NCI-H187 treated with DMSO at 0.1 percent for 48 hours (cell line): ENCODE results near the gene FCHO2.

Experiments
- DNase-seq: peaks from one replicate; lab custom pipeline; 2025; lab: John Stamatoyannopoulos, UW

The FCHO2 gene

DNA sequence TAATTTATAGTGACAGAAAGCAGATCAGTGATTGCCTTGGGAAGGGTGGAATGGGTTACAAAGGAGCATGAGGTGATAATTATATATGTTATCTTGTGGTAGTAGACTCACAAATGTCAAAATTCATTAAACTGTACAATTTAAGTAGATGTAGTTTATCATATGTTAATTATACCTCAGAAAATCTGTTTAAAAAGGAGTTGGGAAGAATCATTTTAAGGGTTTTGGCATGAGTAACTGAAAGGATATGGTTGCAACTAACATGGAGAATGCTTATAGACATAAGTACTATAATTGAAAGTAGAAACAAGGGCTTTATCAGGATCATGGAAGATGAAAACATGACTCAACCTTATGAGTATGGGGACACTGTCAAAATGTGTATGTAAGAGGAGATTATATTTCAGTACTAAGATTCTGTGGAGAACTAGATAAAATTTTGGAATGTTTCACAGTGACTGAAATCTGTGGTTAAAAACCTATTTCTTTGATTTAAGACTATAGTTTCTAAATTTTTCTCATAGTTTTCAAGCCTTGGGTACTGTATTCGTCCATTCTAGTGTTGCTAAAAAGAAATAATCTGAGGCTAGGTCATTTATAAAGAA is 73.3 kb downstream of the FCHO2 start:
- no peak for DNase-seq

DNA sequence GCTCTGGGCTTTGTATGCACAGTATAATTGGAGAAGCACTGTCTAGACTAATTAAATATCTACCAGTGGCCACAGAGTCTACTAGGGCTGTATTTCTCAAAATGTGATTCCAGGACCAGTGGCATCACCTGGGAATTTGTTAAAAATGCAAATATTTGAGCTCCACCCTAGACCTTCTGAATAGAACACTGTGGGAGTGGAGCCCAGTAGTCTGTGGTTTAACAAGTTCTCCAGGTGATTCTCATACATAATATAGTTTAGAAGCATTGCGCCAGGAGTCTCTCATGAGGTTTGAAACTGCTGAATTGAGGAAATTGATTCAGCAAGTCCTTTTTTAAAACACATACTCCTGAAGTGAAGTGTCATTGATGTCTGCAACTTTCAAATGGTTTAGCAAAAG is 74.7 kb downstream of the FCHO2 start:
- no peak for DNase-seq

DNA sequence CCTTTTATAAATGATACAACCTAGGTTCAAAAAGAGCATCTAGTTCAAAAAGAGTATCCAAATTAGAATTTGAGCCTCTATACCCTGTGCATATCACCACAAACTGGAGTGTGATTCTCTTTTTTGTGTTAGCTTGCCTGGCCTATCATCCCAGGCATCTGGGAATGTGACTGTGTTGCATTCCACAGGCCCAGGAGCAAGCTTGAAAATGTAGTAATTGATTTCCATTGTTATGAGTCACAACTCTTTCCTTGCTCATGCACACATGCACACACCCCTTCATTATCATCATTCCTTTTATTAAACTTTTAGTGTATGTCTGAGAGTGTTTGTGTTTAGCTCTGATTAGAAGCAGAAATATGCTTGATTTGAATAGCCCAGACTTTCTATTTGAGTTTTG is 75.2 kb downstream of the FCHO2 start:
- no peak for DNase-seq

DNA sequence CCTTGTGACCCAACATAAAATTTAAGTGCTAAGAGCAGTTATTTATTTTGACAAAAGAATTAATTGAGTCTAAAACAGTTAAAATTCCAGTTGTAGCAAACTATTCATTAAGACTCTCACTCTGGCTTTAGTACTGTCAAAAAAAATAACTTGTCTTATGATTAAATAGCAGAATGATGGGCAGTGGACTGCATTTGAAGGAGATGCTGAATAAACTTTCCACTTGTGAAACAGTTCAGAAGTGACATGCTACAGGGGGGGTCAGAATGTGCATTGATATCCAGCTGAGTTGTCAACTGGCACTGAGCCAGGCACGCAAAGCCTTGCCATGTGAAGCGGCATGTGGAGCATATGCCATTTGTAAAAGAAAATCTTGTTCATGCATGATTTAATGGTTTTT is 76.0 kb downstream of the FCHO2 start:
- DNase-seq = no peak

DNA sequence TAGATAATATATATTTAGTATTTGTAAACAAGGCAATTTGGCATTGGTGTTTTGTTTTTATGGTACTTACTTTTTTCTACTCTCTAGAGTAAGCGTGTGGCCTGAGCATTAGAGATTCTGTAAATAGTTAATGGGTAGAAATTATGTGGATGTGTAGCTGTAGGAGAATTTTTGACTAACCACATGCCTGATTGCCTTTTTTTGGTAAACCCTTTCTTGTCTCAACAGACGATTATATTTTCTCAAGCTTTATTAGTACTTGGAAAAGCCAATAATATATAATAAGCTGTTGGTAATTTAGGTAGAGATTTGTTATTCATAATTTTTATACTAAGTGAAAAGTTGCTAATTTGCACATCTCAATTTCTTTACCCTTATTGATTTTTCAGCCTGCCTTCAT is 76.8 kb downstream of the FCHO2 start:
- no peak for DNase-seq

DNA sequence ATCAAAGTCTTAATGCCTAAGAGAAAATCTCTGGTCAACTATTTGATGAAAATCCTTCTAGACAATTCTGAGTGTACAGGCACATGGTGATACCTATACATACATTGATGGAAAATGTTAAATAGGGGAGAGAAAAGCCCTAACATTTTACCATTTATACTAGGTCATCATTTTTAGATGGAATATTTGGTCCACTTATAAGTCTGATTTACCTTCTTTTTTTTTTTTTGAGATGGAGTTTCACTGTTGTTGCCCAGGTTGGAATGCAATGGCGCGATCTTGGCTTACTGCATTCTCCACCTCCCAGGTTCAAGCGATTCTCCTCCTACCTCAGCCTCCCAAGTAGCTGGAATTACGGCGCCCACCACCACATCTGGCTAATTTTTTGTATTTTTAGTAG is 81.7 kb downstream of the FCHO2 start:
- no peak for DNase-seq

DNA sequence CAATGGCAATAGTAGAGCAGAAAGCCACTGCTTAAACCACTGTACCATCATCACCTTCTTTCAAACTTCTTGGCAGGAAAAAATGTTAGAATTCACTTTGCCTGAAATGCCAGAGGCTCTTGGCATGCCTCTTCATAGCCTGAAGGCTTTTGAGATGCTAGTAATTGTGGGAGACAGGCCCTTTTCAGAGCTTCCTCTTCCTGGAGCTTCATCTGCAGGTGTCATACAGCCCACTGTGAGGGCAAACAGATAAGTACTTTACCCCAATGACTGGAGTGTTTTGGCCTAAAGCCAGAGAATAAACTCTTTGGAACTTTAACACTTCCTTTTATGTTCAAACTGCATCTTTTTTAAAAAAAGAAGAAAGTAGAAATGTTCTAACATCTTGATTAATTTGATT is 83.2 kb downstream of the FCHO2 start:
- DNase-seq = no peak

DNA sequence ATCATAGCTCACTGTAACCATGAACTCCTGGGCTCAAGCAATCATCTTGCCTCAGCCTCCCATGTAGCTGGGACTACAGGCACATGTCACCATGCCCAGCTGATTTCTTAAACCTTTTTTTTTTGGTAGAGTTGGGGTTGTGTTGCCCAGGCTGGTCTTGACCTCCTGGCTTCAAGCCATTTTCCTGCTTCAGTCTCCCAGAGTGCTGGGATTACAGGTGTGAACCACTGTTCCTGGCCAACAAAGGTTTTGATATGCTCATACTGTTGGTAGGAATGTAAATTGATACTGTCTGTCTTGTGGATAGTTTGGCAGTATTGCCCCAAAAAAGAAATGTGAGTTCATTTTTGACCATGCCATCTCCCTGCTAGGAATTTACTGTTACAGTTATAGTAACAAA is 87.2 kb downstream of the FCHO2 start:
- no peak for DNase-seq

DNA sequence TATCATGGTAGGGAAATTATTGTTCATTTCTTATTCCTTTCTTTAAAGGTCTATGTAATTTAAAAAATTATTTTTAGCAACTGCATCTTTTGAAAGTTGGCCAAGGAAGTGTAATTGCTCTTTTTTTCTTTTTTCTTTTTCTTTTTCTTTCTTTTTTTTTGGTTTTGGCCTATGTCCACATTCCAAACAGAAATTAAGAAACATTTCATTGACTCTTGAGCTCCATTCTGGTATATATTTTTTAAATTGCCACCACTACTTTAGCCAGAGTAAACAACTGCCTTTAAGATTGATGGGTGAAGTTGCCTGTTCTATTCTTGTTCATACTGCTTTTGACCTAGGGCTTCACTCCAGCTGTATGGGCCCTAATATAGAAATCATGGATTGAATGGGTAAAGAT is 88.7 kb downstream of the FCHO2 start:
- DNase-seq = no peak

DNA sequence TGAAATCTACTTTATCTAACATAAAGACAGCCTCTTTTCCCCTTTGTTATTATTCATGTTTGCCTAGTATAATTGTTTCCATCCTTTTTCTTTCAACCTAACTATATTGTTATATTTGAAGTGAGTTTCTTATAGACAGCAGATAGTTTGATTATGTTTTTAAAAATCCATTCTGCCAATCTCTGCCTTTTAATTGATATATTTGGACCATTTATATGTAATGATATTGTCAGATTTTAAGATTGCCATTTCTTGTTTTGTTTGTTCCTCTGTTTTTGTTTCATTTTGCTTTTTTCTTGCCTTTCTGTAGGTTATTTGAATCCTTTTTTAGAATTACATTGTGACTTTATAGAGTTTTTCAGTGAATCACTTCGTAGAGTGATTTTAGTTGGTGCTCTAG is 89.8 kb downstream of the FCHO2 start:
- DNase-seq = no peak

DNA sequence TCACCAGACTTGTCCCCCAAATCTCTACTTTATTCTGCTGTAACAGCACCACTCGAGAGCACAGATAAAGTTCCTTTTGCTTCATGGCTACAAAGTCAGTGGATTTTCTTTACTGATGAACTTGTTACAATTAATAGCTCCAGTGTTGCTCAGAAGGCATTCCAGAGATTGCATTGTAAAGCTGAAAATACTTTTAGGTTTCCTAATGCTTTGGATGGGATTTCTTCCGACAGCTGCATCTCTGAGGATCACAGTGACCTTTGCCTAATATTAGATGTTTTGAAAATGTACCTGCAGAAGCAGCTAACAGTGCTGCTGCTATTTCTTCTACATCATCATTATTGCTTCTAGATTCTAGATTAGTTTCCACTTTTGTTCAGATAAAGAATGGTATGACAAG is 105.8 kb downstream of the FCHO2 start:
- DNase-seq = no peak

DNA sequence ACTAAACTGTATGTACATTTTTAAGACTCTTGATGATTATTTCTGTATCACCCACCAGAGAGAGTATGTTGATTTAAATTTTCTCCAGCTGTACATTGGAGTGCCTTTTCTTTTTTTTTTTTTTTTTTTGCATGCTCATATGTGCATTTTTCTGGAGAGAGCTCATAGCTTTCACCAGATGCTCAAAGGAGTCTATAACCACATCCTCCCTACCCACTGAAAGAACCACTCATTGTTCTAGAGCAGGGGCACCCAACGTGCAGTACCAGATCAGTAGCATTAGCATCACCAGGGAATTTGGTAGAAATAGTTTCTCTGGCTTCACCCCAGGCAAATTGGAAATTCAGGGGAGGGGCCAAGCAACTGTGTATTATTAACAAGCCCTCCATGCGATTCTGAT is 110.6 kb downstream of the FCHO2 start:
- no peak for DNase-seq

DNA sequence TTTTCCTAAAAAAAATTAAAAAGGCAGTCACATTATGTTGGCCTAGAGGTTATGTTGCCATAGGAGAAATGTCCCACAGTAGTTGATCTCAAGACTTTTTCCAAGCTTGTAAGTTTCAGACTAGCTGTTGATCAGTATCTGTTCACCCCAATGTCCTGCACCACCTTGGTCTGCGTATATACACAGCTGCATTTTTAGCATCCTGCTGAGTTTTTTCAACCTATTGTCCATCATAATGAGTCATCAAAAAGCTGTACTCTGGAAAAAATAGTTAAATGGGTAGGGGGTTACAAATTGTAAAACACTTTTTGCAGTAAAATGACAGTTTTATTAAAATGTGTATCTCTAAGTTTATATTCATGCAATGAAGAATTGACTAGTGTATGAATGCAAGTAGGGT is 111.4 kb downstream of the FCHO2 start:
- no peak for DNase-seq

DNA sequence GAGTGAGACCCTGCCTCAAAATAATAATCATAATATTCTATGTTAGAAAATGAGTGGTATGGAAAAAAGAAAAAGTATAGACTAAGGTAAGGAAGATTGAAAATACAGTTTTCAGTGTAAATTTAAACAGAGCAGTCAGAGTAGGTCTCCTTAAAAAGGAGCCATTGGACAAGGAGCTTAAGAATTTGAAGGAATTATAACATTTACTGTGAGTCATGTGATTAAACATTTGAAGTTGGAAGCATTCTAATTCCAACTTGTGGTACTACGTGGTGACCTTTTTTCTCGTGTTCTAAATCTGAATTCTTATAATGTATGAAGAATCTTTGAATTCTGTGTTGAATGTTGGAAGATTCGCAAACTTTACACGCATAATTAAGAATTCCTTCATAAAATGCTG is 125.3 kb downstream of the FCHO2 start:
- no peak for DNase-seq

DNA sequence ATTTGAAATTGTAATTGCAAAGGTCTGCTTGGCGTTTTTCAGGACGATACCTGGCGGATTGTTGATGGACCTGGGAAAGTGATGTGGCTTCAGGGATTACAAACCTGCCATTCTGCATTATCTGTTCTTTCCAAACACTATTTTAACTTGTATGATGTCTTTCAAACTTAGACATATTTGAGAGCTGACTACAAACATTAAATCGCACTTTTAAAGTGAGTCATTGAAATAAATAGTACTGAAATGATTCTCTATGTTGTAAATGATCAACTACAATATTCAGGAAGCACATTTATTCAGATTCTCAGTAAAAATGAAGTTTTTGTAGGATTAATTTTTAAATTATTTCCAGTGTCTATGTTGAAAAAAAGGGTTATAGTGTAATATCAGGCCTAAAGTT is 132.2 kb downstream of the FCHO2 start:
- no peak for DNase-seq

DNA sequence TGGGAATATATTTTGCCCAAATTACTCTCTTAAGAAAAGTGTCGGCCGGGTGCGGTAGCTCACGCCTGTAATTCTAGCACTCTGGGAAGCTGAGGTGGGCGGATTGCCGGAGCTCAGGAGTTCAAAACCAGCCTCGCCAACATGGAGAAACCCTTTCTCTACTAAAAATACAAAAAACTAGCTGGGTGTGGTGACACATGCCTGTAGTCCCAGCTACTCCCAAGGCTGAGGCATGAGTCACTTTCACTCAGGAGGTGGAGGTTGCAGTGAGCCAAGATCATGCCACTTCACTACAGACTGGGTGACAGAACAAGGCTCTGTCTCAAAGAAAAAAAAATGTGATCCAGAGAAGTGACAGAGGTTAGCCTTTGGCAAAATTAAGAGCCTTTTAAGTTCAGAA is 138.1 kb downstream of the FCHO2 start:
- DNase-seq = no peak

DNA sequence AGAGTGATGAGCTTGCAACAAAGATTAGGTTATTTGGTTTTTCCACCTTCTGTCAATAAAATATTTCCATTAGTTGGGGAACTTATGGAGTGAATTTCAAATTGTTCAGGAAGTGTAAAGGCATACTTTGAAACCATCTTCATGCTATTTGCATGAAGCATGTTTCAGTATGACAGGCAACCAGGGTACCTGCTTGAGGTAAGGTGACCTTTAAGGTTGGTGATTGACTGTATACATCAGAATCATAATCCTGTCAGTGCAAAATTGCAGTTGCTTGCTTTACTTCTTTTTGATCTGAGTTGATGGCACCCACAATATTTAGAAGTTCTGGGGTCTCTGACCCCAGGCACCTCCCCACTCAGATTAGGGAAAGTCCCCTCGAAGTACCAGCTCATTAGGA is 138.6 kb downstream of the FCHO2 start:
- no peak for DNase-seq

DNA sequence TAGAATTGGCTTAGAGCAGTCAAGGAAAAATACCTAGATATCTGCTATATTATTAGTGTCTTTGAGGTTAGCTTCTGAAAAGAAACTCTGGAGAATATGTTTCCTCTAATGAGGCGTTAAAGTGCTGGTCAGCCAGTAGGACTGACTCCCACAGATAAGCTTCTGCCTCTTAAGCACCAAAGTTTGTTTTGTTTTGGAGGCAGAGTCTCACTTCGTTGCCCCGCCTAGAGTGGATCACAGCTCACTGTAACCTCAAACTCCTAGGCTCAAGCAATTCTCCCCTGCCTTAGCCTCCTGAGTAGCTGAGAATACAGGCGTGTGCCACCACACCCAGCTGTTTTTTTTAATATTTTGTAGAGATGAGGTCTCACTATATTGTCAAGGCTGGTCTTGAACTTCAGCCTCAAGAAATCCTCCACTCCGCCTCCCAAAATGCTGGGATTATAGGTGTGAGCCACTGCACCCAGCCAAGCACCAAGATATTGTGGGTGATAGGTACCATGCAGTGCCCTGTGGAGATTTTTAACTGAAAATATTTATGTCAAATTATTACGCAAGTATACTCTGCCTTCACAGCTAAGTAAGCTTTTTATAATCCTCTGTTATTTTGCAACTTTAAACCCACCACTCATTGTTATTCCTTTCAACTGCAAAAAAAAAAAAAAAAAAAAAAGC is 139.9 kb downstream of the FCHO2 start:
- DNase-seq = no peak

DNA sequence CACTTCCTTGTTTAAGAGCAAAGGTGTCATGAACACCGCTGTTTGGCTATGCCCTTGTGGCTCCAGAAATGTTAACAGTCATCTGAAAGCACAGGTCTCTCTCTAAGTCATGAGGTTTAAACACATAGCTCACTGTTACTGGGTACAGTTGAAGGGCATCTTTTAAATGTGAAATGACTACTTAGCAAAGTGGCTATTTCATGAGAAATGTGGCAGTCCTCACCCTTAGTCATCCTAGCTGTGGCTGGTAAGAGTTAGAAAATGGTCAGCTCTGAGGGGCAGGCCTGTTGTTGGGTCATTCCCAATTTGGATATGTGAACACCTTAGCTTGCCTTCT is 140.4 kb downstream of the FCHO2 start:
- DNase-seq = no peak

DNA sequence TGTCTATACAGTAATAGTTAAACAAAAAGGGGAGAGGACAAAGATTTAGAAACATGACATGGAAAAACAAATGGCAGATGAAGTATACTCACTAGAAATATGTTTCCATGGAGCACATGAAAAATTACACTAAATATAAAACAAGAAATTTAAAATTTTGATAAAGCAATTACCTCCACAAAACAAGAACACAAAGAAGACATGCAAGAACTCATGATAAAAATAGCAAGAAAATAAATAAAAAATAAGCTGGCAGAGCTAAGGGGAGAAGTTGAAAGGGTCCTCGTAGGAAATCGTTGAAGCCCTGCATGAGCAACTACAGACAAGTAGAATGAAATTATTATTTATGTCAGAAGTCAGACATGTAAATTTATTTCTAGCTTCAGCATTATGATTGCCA is 141.9 kb downstream of the FCHO2 start:
- DNase-seq = no peak

DNA sequence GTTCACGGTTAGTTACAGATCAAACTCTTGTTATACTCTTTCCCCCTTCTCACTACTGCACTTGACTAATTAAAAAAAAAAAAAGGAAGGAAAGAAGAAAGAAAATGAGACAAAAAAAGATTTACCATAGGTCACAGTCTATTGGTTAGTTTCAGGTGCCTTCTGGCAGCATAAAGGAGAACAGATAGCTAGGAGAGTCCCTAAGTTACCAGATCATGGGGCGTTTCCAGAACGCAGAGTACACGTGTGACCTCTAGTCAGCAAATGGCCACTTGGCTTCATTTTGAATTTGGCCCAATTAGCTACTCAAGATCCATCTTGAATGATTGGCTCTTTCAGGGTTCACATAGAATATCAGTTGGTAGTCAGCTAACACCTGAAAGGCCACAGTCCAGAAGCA is 144.3 kb downstream of the FCHO2 start:
- DNase-seq = no peak

DNA sequence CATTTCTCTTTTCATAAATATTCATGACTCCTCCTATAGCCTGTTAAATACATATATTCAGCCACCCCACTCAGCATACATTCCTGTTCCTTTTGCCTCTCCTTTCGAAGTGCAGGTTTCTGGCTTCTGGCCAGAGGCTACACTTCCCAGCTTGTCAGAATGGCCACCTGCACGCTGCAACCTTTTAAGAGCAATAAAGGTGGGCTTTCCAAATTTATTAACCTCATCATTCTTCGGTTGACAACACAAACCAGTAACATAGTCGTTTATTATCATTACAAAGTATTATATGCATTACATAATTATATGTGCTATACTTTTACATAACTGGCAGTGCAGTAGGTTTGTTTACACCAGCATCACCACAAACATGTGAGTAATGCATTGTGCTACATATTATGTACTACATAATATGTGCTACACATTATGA is 148.0 kb downstream of the FCHO2 start:
- peak; percentile 80 for DNase-seq

DNA sequence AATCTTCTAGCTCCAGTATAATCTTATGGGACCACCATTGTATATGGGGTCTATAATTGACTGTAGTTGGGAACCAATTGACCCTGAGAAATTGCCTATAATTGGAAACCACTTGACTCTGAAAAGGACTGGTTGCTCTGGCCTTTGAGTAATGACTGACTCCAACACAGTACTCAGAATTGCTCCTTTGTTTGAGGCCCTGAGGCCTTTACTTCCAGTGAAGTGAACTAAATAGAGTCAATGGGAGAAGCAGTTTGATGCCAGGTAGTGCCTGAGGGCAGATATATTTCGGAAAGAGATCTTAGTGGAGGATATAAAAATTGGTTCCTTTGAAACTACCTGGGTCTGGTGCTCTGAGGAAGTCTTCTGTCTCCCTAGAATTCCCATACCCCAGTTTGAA is 148.5 kb downstream of the FCHO2 start:
- DNase-seq = no peak

DNA sequence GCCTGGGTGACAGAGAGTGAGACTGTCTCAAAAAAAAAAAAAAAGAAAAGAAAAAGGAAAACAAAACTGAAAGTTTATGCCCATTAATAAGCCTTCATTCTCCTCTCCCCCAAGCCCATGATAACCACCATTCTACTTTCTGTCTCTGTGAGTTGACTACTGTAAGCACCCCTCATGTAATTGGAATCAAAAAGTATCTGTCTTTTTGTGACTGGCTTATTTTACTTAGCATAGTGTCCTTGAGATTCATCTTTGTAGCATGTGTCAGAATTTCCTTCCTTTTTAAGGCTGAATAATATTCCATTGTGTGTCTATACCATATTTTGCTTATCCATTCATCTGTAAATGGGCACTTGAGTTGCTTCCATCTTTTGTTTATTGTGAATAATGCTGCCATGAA is 150.5 kb downstream of the FCHO2 start:
- DNase-seq = no peak

DNA sequence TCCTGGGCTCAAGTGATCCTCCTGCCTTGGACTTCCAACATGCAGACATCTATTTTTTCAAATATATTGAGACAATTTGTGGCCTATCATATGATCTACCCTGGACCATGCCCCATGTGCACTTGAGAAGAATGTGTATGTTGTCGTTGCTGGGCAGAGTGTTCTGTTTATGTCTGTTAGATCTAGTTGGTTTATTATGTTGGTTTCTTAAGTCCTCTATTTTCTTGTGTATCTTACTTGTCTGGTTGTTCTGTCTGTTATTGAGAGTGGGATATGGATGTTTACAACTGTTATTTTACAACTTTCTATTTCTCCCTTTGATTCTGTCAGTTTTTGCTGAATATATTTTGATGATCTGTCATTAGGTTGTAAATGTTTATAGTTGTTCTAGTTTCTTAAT is 154.3 kb downstream of the FCHO2 start:
- no peak for DNase-seq
